HG03558 (cell line): ENCODE results near the gene SLC35D2.

Experiments used
- ATAC-seq: cut with Tn5 transposase; IDR thresholded peaks from one replicate; pipeline ENCODE4 v1.9.1; 2021; ENCODE audit warnings: moderate number of reproducible peaks; ENCODE audit not compliant: unreplicated experiment; ENCODE audit errors: extremely low read depth

The SLC35D2 gene

DNA sequence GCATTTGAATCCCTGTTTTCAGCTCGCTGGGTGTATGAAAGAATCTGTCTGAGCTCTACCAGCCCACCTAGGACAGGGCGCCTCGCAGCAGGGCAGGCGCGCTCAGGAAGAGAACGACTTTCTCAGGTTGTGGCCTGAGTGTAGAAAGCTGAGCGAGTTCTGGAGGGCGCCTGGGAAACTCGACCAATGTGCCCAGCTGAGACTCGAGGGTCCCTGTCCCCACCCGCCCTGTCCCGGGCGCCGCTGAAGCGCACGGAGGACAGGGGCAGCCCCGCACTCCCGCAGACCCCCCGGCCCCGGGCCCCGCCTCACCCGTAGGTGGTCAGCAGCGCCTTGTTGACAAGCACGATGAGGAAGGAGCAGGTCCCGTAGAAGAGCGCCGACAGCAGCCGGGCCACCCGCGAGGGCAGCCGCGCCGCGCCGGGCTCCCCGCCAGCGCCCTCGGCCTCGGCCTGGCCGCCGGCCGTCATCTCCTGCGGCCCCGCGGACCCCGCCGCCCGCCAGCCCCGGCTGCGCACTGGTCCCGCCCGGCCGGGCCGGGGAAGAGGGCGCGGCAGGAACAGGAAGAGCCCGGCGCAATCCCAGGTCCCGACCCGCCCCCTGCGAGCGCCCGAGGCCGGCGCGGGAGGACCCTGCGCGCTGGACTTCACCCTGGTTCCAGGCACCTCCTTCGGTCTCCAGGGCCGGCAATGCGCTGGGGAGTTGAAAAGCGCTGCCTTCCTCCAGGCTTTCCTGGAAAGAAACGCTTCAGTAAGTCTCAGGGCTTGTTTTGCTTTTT is at the start of gene SLC35D2:
SLC35D2 (minus strand) TSS at position 547 of the 778 bp plus-strand sequence; CDS start at position 470, 77 bp downstream.
- no peak for ATAC-seq

DNA sequence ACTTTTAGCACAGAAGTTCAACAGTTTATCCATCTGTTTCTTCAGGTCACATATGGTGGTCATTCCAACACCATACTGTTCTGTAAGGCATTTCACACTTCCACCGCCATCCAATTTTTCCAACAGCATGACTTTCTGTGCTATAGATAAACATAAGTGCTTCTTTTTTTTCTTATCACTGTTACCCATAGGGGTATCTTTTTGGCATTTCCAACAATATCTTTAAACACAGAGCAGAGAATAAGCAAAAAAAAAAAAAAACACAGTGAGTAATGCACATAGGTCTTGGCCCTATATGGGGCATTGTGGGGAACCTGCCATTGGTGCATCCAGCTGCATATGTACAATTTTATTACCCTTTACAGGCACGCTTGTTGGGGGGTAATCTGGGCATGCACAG is 46.9 kb upstream of the SLC35D2 start:
- ATAC-seq, result no peak

DNA sequence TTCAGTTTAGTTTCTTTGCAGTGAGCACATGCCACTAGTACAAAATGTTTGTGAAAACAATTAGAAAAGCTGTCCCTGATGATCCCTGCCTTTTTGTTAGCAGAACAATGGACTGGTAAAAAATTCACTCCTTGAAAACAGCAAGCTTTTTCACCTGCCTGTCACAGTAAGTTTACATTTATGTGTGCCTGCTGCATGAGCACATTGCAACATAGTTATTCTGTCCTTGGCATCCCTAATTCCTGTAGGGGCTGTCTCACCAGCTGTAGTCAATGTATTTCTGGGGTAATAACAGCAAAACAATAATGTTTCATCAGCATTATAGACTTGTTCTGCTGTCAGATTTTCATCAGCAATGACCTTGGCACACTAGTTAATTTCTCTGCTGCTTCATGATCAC is 46.2 kb upstream of the SLC35D2 start:
- no peak for ATAC-seq

DNA sequence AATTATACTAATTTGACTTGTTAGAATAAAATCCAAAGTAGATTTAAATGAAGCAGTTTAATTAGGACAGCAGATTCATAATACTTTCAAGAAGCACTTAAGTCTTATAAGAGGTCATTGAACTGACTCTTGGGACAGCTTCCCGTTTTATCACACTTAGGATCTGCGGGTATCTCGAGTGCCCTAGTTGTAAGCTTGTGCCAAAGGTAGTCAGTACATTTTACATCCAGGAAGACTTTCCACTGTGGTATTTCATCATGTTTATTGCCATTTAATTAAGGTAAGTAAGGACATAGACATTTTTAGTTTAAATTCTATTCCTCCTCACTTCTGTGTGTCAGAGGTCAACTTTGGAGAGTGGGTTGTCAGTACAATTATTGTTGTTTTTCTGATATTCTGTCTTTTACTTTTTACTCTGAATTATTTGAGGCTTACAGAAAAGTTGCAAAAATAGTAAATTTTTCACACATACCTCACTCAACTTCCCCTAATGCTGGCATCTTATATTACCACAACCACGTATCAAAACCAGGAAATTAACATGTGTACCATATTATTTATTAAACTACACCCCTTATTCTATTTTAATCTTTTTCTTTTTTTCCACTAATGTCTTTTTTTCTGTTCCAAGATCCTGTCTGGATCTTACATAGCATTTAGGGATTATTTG is 42.1 kb upstream of the SLC35D2 start:
- ATAC-seq, result no peak

DNA sequence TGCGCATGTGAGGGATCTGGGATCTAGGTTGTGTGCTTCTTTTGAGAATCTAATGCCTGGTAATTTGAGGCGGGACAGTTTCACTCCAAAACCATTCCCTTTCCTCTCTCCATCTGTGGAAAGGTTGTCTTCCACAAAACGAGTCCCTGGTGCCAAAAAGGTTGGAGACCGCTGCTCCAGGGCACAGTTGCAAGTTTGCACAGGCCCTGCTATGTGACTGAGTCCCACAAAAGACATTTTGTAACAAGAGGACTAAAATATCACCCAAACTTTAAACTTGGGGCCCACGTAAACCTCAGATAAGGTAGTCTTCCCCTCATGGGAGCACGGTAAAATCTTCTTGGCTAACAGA is 40.5 kb upstream of the SLC35D2 start:
- no peak for ATAC-seq

DNA sequence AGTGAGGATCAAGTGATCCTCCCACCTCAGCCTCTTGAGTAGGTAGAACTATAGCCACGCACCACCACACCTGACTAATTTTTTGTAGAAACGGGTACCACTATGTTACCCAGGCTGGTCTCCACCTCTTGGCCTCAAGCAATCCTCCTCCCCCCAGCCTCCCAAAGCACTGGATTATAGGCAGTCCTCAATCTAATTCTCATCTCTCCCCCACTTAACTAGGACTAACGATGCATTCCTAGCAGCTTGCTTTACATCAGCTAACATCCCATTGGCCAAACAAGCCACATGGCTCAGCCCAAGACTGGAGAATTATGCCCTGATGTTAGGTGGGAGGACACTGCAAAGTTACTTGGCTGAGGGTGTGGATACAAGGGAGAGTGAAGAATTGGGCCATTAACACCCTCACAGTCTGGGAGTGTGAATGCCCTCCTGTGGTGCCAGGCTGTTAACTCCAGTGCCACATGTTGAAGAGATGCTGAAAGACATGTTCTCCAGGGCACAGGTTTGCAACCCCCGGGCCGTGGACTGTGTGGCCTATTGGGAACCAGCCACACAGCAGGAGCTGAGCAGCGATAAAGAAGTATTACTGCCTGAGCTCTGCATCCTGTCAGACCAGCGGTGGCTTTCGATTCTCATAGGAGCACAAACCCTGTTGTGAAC is 39.9 kb upstream of the SLC35D2 start:
- ATAC-seq, result no peak

DNA sequence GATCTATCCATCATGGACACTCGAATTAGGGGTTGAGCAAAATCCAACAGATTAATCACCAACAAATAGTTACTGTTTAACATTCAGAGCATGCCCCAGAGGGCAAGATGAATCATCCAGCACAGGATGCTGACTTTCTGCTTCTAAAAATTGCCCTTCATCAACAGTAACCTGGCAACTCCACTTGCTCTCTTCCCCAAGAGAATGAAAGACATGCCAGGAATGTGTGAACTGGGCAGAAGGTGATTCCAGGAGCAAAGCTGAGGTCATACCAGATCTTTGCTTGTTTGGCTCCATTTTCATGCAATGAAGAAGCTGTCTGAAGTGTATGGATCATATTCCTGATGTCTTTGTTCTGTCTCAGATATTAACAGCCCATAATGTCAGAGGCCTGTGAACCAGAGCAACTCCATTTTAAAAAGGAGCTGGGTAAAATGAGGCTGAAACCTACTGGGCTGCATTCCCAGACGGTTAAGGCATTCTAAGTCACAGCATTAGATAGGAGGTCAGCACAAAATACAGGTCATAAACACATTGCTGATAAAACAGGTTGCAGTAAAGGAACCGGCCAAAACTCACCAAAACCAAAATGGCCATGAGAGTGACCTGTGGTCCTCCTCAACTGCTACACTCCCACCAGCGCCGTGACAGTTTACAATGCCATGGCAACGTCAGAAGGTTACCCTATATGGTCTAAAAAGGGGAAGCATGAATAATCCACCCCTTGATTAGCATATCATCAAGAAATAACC is 37.1 kb upstream of the SLC35D2 start:
- peak; percentile 21 for ATAC-seq

DNA sequence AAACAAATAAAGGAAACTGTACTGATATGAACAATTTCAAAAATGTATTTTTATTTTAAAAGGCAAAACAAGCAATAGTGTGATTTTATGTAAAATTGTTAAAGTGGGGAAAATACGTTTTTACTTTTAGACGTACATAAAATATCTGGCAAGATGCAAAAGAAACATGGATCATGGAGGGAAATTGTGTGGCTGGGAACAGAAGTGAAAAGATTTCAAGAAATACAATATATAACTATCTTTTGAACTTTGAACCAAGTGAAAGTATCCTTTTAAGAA is 36.1 kb upstream of the SLC35D2 start:
- no peak for ATAC-seq

DNA sequence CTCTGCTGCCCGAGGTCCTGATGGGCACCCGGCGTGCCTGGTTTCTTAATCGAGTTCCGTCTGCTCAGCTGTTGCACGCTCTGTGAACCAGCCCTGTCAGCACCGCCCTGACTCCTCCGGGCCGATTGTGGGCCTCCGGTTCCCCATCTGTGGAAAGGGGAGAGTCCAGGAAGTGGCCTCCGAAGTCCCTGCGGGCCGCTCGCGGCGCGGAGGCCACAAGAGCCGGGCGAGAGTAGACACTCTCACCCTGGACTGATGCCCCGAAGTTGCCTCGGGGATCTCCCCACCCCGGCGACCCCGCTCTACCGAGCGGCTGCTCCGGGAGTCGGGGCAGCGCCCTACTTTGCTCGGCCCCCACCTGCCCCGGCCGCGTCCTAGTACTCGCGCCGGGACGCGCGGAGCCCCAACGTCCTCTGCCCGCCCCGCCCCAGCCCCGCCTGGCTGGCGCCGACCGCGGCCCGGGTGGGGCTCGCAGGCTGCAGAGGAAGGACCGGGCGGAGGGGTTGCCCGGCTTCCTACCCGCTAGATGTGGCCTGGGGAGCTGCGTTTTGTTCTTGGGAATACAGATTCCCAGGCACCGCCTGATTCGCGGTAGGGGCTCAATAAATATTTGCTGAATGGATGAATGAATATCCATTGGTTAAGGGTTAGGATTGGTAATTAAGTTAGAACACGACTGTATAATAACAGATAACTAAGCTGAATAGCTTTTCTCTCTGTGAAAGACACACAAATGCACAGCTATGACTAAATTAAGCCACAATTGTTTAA is 35.6 kb upstream of the SLC35D2 start:
- peak; percentile 14 for ATAC-seq

DNA sequence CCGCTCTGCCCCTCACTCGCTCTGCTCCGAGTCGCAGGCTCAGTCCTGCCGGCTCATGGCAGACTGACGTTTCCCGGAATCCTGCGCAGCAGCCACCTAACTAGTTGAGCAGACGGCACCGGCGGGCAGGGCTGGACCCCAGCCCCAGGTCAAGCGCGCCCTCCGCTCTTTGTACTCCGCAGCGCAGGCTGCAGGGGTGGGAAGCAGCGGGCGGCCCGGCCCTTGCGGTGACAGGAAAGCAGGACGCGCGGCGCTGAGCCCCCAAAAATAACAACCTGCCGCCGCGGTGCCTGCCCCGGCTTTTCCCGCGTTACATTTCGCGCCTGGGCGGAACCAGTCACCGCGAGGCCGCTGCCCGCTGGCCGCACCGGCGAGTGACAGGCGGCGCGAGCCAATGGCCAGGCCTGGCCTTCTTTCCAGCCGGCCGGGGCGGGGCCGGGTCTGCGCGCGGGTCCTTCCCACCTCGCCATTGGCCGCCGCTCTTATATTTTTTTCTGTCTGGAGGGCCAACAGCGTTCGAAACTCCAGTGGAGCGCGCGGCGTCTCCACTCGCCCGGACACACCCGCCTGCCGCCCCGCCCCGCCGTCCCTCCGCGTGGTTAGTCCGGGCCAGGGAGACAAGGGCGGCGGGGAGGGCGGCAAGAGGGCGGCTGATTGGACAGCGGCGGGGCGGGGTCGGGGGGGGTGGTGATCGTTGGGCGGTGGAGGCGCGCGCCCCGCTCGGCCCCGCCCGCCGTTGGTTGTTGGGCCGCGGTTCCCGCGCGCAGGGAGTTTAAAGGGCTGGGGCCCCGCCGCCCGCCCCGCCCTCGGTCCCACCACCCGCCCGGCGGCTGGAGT is 34.8 kb upstream of the SLC35D2 start, which contains the start of gene ZNF367:
ZNF367 (minus strand) TSS at position 288 of the 837 bp plus-strand sequence. CDS start 338 bp downstream, outside the sequence.
- ATAC-seq, result peak; percentile 34

DNA sequence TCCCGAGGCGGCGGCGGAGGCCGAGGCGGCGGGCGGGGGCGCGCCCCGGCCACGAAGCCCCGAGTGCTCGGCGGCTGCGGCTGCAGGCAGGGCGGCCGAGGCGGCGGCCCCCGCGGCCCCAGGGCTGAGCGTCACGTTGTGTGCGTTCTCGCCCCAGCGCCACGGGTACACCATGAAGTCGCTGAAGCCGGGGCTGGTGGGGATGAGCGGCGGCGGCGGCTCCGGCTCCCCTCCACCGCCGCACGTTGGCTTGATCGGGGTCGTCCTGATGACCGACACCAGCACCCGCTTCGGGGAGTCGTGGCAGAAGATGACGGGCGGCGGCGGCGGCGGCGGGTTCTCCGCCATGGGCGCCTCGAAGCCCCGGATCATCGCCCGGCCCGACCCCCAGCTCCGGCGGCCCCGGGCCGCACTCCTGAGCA is 34.2 kb upstream of the SLC35D2 start:
- ATAC-seq, result no peak

DNA sequence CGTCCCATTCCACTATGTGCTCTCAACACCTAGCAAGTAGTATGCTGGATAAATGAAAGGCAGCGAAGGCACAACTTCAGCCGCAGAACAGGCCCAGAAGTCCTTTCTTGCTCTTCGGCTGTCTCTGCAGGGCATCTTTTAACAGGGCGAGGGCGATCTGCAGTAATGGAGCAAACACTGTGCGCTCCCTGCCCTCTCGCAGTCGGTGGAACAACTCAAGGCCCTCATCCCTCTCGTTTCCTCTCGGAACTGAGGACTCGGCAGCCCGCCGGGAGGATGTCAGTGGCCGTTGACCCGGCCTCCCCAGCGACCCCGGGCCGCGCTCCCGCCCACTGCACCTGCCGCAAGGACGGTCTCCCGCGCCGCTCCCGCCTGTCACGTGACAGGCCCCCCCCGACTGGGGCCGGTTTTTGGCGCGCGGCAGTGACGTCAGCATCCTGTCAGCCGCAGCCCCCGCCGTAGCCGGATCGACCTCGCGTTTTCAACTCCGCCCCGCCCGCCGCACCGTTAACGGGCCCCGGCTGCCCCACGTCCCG is 33.6 kb upstream of the SLC35D2 start:
- no peak for ATAC-seq

DNA sequence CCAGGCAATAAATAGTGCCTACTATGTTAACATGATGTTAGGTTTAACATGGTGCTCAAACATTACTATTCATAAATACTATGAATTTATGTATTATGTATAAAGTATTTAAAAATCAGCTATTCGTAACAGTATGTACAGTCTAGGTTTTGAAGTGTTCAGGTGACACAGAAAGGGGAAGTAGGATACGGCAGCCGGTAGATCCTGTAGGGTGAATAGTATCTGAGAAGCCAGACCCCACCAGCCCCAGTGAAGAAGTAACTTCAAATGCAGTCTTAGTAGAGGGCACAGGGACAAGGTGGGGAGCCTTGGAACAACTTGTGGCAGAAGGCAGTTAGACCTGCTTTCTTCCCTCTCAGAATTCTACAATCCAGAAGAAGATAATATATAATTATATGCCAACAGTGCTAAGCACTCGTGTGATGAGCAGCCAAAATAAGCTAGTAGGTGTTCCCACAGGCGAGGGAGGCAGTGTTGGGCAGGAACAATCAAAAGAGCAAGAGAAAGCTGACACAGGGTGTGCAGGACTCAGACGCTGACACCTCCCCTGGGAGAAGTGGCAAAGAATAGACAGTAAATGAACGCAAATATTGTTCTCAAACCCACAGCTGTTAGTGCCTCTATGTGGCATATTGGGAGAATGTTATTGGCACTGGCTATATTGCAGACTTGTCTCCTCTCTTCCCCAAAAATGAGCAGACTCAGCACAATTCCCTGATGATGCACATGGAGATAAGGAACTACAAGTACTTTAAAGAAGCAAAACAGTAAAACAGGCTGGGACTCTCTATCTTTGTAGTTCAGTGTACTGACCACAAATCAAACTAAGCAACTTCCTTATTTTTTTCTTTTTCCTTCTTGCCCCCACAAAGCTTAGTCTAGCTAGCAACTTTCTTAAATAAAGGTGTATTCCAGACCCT is 30.1 kb upstream of the SLC35D2 start:
- no peak for ATAC-seq

DNA sequence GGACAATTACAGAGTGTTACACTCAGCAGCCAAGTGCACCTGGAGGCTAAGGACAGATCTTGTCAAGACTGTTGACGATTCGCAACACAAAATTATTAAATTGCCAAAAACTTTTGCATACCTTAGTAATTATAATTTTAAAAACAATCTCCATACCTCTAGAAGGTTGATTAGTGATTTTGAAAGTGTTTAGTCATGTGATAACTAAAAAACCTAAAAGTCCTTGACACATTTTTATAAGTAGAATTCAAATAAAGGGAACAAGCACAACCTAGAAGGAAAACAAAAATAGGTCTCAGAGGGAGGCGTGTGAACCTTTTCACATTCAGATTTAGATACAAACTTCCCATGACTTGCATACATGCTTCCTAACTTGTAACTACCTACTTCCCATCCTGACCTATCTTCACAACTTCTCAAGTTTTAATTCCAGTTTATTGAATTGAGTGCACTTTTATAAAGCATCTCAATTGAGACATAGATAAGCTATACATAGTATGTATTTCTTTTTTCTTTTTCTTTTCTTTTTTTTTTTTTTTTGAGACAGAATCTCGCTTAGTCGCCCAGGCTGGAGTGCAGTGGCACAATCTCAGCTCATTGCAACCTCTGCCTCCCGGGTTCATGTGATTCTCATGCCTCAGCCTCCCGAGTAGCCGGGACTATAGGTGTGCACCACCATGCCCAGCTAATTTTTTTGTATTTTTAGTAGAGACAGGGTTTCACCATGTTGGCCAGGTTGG is 28.8 kb upstream of the SLC35D2 start:
- no peak for ATAC-seq

DNA sequence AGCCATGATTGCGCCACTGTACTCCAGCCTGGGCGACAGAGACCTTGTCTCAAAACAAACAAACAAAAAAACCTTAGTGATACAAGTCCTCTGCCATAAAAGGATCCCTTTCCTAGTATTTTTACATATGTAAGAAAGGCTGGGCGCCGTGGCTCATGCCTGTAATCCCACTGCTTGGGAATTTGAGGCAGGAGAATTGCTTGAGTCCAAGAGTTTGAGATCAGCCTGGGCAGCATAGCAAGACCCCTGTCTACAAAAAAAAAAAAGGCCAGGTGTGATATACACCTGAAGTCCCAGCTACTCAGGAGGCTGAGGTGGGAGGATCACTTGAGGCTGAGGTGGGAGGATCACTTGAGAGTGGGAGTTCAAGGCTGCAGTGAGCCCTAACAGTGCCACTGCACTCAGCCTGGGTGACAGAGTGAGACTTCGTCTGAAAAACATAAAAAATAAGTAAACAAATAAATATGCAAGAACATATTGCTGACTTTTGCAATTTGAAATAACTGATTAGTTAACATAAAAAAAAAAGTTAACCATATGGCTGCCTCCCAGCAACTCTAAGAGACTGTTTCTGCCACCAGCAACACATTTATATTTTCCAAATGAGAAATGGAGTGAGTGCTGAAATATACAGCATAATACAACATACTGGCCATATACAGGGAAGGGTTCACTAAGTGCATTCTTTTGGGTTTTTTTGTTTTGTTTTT is 27.8 kb upstream of the SLC35D2 start:
- no peak for ATAC-seq

DNA sequence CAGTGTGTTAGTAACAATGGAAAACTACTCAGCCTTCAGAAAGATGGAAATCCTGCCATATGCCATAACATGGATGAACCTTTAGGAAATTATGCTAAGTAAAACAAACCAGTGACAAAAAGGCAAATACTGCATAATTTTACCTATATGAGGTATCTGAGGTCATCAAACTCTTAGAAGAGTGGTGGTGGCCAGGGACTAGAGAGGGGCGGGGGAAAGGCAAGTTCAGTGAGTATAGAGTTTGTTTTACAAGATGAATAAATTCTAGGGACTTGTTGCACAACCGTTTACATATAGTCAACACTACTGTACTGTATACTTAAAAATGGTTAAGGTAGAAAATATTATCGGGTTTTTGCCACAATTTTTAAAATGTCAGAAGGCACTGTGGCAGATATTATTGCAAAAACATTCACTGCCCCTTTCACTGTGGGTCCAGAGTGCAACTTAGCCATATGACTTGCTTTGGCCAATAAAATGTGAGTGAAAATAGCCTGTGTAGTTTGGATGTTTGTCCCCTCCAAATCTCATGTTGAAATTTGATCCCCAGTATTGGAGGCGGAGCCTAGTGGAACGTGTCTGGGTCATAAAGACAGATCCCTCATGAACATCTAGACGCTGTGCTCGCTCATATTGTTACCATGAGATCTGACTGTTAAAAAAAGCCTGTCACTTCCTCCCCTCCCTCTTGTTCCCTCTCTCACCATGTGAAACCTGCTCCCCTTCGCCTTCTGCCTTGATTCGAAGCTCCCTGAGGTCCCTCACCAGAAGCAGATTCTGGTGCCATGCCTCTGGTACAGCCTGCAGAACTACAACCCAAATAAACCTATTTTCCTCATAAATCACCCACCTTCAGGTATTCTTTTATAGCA is 25.1 kb upstream of the SLC35D2 start:
- no peak for ATAC-seq
